Measurements from ENCODE around the gene C20orf96.
"Not testable (repeated sequence)": the region's sequence is repeated elsewhere in the genome, so short reads cannot be mapped to it uniquely, and the experiment has no call there.

Gene C20orf96

DNA sequence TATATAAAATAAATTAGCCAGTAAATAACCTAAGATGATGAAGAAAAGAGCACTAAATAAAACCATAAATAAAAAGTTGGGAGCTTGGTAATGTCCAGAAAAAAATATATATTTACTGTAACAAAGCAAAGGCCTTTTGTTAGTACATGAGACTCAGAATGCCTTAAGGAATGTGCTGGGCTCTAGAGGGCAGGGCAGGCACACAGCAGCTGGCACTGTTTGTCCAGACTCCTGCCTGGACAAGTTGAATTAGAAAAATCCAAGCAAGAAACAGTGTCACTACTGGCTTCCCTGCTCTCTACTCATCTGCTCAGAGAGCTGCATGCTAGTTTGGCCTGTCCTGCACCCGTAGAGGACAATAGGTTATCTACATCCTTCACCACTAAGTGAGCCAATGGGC lies 54.7 kb downstream of the C20orf96 start:
- DNase-seq = no peak

DNA sequence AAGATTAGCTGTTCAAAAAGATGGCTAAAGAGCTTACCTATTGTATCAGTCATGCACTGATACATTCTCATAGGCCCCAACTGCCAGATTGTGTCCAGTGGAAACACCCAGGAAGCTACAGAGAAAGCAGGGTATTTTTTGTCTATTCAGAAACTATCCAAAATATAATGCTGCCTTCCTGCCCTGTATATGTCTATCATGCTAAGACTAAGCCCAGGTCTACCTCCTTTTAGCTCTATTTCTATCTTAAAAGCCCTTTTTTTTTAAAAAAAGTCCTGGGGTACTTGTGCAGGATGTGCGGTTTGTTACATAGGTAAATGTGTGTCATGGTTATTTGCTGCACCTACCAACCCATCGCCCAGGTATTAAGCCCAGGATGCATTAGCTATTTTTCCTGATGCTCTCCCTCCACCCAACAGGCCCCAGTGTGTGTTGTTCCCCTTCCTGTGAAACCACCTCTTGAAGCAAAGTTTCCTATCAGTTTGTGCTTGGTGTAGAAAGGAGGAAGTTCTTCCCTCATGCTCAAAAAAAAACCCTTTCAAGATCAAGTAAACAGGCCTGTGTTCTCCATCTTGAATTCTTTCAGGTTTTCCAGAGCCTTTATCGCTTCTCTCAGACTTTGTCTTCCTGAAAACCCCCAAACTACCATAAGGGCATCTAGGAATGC lies 63.0 kb downstream of the C20orf96 start:
- no peak for DNase-seq

DNA sequence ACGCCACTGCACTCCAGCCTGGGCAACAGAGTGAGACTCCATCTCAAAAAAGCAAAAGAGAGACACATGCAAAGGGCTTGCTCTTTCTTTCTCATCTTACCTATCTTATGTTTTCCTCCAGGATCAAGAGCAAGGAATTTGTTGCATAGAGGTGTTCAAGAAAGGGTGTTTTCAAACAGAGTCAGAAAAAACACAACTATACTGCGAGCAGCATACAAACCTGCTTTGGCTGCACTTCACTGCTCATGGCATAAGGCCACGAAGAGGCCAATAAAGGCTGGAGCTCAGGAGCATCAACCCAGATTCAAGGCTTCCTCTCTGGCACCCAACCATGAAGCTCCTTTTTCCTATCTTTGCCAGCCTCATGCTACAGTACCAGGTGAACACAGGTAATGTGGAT lies 63.6 kb downstream of the C20orf96 start, which contains the start of gene DEFB129:
Gene DEFB129, plus strand, starts transcription at position 301 of the 400 bp plus-strand sequence. Its CDS starts 31 bp downstream, at position 332.
- DNase-seq = no peak

DNA sequence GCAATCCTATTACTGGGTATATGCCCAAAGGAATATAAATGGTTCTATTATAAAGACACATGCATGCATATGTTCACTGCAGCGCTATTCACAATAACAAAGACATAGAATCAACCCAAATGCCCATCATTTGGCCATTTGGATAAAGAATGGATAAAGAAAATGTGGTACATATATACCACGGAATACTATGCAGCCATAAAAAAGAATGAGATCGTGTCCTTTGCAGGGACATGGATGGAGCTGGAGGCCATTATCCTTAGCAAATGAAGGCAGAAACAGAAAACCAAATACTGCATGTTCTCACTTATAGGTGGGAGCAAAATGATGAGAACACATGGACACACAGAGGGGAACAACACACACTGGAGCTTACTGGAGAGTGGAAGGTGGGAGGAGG lies 64.7 kb downstream of the C20orf96 start:
- not testable (repeated sequence) for DNase-seq

DNA sequence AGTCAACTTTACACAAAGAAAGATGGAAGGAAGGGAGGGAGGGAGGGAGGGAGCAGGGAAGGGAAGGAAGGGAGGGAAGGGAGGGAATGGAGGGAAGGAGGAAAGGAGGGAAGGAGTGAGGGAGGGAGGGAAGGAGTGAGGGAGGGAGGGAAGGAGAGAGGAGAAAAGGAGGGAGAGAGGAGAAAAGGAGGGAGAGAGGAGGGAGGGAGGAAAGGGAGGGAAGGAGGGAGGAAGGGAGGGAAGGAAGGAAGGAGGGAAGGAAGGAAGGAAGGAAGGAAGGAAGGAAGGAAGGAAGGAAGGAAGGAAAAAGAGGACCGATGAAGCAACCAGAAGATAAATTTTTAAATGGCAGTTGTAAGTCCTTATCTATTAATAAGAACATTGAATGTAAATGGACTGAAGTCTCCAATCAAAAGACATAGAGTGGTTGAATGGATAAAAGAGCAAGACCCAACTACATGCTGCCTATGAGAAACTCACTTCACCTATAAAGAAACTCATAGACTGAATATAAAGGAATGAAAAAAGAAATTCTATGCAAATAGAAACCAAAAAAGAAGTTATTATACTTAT lies 69.2 kb downstream of the C20orf96 start:
- no peak for DNase-seq
